ENCODE measurements around the gene MED9.
"Not testable (repeated sequence)": the region's sequence is repeated elsewhere in the genome, so short reads cannot be mapped to it uniquely, and the experiment has no call there.

The MED9 gene

GRCh38 chr17:17445925-17446665 lies 30.7 kb upstream of the MED9 start:
- DNase-seq (ENCODE audit: insufficient read length, low spot score) (no peak), FAIRE-seq (no peak)
- TF ChIP-seq, protein P1, sequence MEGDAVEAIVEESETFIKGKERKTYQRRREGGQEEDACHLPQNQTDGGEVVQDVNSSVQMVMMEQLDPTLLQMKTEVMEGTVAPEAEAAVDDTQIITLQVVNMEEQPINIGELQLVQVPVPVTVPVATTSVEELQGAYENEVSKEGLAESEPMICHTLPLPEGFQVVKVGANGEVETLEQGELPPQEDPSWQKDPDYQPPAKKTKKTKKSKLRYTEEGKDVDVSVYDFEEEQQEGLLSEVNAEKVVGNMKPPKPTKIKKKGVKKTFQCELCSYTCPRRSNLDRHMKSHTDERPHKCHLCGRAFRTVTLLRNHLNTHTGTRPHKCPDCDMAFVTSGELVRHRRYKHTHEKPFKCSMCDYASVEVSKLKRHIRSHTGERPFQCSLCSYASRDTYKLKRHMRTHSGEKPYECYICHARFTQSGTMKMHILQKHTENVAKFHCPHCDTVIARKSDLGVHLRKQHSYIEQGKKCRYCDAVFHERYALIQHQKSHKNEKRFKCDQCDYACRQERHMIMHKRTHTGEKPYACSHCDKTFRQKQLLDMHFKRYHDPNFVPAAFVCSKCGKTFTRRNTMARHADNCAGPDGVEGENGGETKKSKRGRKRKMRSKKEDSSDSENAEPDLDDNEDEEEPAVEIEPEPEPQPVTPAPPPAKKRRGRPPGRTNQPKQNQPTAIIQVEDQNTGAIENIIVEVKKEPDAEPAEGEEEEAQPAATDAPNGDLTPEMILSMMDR (IDR thresholded peaks at IDR 0.05; ENCODE audit: insufficient read depth, missing control alignments): no peak

DNA sequence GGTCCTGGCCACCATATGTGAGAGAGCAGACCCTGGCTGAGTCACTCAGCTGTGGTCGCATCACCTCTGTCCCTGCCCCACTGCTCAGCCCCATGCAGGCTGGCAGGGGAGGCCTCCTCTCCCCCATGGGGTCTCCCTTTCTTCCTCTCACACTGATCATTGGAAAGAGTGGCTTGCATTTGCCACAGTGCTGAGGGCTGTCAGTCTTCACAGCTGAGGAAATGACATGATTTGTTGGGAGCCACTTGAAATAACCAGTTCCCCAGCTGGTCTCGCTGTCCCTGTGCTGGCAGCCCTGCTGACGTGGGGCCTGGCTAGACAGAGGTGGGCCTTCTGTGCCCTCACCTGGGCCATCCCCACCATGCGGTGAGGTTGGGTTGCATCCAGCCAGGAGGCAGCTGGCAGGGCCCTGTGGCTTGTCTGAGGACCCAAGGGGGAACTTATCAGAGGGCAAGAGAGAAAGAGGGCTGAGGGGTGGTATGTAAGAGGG lies 30.1 kb upstream of the MED9 start:
- FAIRE-seq (no peak), DNase-seq (ENCODE audit: insufficient read length, low spot score) (no peak)
- TF ChIP-seq, protein P1 (IDR thresholded peaks at IDR 0.05; ENCODE audit: insufficient read depth, missing control alignments): no peak

- no peak for DNase-seq (ENCODE audit: insufficient read length, low spot score)
- FAIRE-seq: no peak
- TF ChIP-seq, protein P1 (IDR thresholded peaks at IDR 0.05; ENCODE audit: insufficient read depth, missing control alignments): no peak
Measured at GRCh38 chr17:17447264-17447663, 29.5 kb upstream of the MED9 start.

- DNase-seq (ENCODE audit: insufficient read length, low spot score) (no peak), FAIRE-seq (no peak)
- TF ChIP-seq, protein P1 (IDR thresholded peaks at IDR 0.05; ENCODE audit: insufficient read depth, missing control alignments): no peak
Measured at GRCh38 chr17:17448076-17448475, 28.7 kb upstream of the MED9 start.

GRCh38 chr17:17448723-17449122 lies 28.1 kb upstream of the MED9 start:
- DNase-seq (ENCODE audit: insufficient read length, low spot score) (no peak), FAIRE-seq (no peak)
- TF ChIP-seq, protein P1 (IDR thresholded peaks at IDR 0.05; ENCODE audit: insufficient read depth, missing control alignments): no peak

DNA sequence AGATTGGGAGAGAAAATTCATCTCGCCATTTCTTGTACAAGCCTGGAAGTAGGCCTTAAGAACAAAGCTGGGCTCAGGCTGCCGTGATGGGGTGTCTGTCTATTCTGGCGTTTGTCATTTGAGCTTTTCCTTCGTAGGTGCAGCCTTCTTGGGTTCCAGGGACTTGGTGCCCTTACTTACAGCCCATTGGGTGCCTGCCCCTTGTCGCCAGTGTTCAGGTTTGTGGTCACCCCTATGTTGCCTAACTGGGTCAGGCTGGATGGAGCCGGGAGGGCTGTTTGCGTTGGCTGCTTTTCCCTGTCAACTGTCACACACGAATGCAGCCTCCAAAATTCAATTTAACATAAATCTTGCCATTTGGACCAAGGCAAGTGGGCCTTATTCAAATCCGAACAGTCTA lies 23.7 kb upstream of the MED9 start:
- no peak for FAIRE-seq
- TF ChIP-seq, protein P1 (IDR thresholded peaks at IDR 0.05; ENCODE audit: insufficient read depth, missing control alignments): no peak
- DNase-seq (ENCODE audit: insufficient read length, low spot score): no peak

DNA sequence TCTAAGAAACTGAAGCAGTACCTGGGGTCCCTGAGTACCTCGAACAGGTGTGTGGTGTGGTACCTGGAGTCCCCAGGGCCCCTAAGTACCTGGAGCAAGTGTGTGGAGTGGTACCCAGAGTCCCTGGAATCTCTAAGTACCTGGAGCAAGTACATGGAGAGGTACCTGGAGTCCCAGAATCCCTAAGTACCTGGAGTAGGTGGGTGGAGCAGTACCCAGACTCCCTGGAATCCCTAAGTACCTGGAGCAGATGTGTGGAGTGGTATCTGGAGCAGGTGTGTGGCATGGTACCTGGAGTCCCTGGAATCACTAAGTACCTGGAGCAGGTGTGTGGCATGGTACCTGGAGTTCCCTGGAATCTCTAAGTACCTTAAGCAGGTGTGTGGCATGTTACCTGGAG lies 22.5 kb upstream of the MED9 start:
- FAIRE-seq: no peak
- DNase-seq (ENCODE audit: insufficient read length, low spot score): no peak
- TF ChIP-seq, protein P1 (IDR thresholded peaks at IDR 0.05; ENCODE audit: insufficient read depth, missing control alignments): no peak

DNA sequence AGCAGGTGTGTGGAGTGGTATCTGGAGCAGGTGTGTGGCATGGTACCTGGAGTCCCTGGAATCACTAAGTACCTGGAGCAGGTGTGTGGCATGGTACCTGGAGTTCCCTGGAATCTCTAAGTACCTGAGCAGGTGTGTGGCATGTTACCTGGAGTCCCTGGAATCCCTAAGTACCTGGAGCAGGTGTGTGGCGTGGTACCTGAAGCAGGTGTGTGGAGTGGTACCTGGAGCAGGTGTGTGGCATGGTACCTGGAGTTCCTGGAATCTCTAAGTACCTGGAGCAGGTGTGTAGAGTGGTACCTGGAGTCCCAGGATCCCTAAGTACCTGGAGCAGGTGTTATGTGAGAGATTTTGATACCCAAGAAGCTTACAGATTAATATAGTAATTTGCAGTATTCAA lies 22.1 kb upstream of the MED9 start:
- not testable (repeated sequence) for DNase-seq (ENCODE audit: insufficient read length, low spot score); FAIRE-seq

All from D721Med (cell line).